GM19240 (cell line): ENCODE data around the gene TEDC2.
"Not testable (repeated sequence)": the region's sequence is repeated elsewhere in the genome, so short reads cannot be mapped to it uniquely, and the experiment has no call there.

Experiments used
- DNase-seq: peaks from one replicate; pipeline ENCODE4 v3.0.0; 2011; ENCODE audit warnings: low spot score; ENCODE audit not compliant: insufficient read length

The TEDC2 gene, protein sequence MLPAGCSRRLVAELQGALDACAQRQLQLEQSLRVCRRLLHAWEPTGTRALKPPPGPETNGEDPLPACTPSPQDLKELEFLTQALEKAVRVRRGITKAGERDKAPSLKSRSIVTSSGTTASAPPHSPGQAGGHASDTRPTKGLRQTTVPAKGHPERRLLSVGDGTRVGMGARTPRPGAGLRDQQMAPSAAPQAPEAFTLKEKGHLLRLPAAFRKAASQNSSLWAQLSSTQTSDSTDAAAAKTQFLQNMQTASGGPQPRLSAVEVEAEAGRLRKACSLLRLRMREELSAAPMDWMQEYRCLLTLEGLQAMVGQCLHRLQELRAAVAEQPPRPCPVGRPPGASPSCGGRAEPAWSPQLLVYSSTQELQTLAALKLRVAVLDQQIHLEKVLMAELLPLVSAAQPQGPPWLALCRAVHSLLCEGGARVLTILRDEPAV

DNA sequence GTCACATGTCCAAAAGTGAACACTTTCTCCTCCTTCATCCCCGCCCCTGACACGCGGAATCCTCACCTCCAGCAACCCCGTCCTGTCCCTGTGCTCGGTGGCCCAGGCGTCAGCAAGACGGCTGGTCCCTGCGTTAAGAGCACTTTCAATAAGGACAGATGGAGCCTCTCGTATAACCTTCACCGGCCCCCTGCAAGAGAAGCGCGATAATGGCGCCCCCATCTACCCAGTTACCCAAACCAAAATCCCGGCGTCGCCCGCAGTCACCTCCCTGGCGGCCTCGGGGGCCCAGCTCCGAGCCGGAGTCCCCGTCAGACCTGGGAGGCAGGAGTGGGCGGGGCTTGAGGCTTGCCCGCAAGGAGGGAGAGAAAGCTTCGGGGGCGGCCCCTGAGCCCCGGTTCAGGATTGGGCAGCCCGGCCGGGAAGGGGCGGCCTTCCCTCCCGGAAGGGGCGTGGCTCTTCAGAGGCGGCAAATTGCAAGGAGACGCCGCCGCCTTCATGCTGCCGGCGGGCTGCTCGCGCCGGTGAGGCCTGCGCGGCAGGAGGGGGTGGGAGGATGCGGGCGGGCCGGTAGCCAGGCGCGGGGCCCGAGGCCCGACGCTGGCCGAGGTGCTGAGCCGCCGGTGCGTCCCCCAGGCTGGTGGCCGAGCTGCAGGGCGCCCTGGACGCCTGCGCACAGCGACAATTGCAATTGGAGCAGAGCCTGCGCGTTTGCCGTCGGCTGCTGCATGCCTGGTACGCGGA, at the start of gene TEDC2:
Gene TEDC2 (plus strand): TSS at position 463 of the 744 bp plus-strand sequence. CDS start 36 bp downstream, at position 499.
- peak; percentile 100 for DNase-seq

DNA sequence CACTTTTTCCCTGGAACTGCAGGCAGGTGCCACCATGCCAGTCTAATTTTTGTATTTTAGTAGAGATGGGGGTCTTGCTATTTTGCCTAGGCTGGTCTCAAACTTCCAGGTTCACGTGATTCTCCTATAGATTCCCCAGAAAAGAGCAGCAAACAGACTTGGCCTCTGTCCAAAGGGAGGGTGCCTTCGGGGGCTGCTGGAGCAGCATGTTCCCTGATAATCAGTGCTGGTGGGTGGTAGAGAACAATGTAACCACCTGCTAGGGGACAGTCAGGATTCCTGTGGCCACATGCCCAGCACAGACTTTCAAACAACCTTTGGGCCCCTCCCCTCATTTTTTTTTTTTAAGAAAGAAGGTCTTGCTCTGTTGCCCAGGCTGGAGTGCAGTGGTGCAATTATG, 44.8 kb upstream of the TEDC2 start:
- no peak for DNase-seq

DNA sequence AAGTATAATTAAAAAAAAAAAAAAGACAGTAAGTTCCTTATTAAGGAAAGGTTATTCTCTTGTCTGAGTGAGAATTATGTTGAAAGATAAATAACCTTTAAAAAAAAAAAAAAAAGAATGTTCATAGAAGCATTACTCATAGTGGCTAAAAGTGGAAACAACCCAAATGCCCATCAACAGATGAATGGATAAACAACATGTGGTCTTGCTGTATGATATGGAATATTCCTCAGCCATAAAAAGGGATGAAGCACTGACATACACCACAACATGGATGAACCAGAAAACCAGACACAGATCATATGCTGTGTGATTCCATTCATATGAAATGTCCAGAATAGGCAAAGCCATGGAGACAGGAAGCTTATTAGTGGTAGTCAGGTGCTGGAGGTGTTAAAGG, 39.9 kb upstream of the TEDC2 start:
- DNase-seq, result no peak

DNA sequence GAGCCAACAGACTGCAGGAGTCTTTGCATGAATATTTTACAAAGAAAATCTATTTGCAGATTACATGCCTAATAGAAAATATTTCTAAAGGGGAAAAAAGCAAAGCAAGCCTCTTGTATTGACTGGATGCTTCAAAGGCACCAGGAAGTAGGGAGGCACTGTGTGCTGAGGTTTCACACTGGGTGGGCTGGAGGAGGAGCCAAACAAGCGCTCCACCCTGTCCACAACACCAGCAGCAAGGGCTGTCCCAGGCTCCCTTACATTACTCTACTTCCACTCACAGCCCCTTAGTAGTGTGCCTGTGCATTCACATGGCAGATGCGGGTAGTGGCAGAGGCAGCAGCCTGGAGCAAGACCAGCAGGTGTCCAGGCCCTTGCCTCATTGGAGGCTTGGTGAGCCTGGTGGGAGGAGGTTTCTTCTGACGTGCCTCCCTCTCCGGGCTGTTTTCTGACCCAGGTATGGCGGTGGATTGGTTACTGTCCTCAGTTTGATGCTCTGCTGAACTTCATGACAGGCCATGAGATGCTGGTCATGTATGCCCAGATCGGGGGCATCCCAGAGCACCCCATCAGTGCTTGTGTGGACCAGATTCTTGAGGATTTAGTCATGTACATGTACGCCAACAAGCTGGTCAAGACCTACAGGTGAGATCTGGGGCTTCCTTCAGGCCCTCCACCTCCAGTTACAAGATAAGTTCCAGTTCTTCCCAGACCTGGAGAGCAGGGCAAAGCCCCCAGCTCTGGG, 37.6 kb upstream of the TEDC2 start:
- no peak for DNase-seq

DNA sequence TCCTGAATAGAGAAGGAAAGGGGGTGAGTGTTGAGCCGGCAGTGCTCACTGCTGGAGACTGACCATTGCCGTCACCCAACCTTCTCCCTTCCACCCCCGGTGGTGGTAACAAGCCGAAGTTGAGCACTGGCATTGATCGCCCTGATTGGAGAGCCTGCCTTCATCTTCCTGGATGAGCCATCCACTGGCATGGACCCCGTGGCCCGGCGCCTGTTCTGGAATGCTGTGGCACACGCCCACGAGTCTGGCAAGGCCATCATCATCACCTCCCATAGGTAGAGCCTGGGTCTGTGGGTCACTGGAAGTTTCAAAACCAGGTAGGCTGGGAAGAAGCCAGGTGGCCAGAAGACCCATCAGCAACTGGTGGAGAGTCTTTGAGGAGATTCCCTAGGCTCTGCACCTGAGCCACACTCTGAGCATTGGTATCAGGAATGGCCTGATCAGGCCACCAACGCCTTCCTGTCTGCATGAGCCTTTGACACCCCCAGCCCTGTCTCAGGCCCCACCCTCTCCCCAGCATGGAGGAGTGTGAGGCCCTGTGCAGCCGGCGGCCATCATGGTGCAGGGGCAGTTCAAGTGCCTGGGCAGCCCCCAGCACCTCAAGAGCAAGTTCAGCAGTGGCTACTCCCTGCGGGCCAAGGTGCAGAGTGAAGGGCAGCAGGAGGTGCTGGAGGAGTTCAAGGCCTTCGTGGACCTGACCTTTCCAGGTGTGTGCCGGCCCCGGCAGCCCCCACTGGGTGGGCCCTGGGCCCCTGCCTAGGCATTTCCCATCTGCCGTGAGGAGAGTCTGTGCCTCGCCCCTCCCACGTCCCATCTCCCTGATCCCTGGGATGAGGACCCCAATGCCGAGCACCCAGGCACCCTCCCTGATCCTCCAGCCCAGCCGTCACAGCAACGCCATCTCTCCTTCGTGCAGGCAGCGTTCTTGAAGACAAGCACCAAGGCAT, 35.6 kb upstream of the TEDC2 start:
- DNase-seq, result no peak

DNA sequence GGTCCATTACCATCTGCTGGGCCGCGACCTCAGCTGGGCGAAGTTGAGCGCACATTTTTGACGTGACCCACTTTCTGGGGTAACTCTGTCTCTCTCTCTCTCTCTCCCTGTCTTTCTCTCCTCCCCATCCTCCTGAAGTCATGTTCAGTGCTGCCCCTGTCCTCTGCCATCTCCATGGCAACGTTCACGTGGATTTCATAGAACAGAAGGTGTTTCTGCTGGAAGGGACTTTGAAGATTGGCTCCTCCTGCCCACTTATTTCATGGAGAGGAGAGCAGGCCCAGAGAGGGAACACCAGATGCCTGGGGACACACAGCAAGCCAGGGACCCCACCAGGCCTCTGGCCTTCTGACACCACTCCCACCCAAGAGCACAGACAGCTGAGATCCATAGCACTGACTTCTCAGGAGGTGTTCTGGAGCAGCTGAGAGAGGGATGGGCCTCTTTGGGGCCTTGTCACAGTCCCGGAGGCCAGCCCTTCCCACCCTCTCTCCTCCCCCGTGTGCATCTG, 34.8 kb upstream of the TEDC2 start:
- DNase-seq, result no peak

DNA sequence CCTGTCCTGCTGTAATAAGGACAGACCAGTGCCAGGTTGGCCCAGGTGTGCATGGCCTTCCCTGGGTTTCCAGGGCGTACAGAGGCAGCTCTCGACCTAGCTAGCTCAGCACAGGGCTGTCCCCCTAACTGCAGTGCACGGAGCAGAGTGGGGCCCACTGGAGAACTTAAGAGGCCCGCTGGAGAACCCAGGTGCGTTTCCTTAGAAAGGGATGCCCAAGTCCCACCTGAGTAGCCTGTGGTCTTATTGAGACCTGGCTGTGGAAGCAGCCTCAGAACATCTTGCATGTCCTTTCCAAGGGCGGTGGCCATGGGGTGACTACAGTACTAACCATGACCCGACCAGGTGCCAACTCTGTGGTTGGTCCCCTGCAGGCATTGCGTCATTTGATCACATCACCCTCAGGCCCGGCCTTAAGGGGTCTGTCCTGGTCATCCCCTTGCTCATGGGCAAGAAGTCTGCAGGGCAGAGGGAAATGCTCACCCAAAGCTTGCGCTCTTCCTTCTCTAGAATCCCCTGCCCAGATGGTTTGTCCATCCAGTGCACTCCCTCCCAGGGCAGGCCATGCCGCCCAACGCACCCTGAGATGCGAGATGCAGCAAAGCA, 34.0 kb upstream of the TEDC2 start:
- DNase-seq, result no peak

DNA sequence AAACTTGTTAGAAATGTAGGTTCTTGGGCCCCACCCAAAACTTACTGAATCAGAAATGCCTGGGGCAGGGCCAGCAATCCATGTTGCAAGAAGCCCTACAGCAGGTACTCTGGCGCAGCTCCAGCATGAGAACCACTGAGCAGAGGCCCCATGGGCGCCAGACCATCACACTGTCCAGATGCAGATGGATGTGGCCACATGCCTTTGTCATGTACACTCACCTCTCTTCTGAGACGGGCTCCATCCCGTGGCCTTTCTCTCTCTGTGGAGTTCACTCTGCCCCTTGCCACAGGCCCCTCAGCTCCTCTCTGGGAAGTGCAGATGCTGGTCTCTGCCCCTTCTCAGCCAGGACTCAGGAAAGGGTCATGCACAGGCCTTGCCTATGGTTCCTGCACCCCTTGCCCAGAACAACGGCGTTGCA, 33.0 kb upstream of the TEDC2 start:
- DNase-seq, result no peak

DNA sequence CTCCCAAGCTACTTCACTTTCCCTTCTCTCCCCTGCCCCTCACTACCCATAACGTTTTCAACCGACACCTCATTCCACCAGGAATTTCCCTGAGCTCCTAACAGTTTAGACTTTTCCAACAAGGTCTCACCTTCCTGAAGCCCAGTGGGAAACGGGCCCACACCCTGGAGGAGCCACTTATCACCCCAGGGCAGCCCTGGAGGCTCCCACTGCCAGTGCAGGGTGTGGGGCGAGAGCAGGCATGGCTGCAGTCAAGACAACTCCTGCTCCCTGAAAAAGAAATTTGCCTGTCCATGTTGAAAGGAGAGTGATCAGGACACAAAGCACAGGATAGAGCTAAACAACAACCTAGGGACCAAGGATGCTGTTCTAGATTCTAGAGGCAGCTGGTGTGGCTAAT, 32.4 kb upstream of the TEDC2 start:
- DNase-seq, result no peak

DNA sequence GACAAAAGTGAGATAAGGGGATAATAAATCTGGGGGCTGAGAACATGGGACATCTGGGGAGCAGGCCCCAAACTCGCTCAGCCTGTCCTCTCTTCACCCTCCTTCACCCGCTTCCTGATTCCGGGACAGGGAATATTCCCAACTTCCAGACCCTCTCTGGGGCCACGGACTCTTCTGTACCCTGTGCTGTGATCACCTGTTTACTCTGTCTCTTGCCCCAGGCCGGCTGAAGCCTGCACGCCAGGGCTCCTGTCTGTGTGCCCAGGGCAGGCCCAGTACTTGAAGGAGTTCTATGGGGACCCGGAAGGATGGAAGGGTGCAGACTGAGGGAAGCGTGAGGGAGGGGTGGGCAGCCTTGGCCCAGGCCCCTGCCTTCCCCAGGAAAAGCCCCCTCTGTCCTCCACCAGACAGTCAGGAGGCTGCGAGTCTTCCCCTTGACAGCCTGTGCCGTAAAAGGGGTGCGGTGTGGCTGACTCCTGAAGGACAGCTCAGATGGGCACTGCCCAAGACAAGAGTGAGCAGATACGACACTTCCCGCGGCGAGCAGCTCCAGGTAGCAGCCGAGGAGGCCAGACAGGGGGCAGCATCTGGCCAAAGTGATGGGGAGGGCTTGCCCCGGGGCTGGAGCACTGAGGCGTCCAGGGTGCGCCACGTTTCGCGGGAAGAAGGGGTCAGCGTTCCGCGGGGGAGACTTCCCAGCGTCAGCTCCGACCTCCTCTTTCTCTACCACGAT, 31.7 kb upstream of the TEDC2 start:
- no peak for DNase-seq

DNA sequence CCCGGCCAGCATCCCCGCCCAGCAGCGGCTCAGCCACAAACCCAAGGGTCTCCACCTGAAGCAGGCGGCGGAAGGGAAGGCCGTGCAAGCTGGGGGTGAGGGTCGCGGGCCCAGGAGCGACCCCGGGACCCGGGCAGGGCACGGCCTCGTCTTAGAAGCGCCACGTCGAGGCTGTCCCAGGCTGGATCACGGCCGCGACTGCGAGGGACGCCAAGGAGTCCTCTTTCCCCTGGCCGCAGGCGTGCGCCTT, 31.2 kb upstream of the TEDC2 start:
- DNase-seq, result no peak

DNA sequence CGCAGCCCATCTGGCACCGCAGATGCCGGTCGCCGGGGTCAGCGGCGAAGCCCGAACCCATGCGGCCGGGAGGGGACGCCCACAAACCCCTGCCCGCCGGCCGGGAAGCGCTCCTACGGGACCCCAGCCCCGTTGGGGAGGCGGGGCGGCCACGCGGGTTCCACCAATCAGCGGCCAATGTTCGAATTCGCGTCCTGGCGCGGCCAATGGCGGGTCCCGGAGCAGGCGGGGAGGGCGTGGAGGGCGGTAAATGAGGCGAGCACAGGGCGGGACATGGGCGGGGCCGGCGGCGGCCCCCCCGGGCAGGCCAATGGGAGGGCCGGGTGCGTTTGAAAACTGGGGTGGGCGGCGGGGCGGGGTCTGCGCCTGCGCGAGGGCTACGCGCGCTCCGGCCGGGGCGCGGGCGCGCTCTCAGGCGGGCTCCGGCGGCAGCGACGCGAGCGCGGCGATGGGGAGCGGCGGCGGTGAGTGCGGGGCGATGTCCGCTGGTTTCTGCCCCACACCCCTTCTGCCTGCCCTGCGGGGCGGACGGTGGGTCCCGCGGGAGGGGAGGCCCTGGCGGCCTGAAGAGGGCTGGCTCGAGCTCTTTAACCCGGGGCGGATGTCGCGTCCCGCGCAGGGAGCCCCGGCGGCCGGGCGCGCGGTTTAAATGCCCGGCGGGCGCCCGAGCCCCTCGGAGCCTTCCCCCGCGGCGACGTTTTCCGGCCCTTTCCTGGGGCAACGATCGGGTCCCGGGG, 30.7 kb upstream of the TEDC2 start, which contains the start of gene CCNF:
Gene CCNF (plus strand): TSS at position 414 of the 737 bp plus-strand sequence. CDS start 35 bp downstream, at position 449.
- DNase-seq, result peak; percentile 95

DNA sequence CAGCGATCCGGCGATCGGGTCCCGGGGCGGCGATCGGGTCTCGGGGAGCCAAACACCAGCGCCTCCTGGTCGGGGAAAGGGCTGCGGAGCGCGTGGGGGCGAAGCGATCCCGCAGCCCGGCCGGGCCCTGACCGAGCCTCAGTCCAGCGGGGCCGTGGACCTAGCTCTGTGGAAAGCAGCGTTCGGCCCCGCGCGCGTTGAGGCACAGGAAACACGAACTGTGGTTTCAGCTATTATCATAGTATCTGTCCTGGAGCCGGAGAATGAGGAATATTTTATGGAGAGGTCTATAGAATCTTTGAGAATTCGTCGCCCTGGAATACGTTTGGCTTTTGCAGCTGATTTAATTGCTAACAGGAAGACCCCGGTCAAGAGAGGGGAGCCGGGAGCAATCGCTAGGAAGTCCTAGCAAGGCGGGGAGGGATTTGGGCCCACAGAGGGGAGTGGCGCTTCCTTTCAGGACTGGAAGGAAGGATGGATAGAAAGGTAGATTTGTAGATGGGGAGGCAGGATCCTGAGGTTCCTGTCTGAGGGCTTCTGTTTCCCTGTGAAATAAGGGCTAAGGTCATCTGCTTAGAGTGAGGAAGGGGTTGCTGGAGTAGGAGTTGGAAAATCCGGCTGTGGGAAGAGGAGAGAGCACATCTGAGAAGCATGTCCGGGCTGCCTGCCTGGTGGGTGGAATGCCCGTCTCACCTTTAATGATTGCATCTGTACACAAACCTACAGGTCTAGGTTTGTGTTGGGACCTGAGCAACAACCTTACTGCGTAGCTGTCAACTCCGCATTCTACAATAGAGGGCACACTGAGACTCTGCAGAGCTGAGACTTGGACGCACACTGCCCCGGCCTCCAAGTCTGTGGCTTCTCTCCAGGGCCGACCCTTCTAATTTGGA, 29.9 kb upstream of the TEDC2 start:
- DNase-seq, result no peak

DNA sequence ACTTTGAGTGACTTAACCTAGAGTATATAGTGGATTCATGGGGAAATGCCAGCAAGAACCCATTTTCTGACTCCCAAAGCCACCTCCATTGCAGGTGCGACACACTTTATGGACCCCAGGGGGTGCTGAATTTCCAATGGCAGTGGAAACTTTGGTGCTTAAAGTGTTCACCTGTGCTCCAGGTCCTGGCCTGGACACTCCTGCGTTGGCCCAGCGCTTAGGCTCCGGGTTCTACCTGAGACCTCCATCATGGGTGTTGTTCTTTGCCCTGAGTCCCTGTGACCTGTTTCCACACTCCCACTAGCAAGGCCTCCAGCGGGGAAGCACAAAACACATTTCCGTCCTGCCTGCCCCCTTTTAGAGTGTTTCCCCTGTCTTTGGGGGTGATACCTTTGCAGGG, 27.6 kb upstream of the TEDC2 start:
- no peak for DNase-seq

DNA sequence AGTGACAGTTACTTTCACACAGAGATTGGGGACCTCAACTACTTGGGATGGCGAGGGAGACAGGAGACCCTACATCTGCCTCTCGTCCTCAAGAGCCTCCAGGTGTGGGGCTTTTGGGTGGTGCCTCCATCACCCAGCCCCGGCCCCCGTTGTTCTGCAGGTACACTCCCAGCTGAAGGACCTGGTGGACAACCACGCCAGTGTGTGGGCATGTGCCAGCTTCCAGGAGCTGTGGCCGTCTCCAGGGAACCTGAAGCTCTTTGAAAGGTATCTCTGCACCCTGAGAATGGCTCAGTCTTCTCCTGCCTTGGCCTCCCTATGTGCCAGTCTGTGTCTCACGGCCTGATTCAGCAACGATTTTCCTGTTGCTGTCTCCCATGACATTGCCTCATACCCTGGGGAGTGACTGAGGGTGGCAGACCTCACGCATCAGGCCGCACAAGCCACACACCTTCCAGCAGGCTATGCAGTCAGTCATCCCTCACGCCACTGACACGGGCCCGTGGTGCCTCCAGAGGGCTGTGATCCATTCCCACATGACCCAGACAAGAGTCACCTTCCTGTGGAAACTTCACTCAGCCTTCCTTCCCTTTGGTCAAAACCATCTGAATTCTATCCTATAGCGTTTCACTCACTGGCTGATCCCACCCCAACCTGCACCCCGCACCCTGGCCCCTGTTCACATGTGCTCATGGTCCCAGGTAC, 27.0 kb upstream of the TEDC2 start:
- no peak for DNase-seq

DNA sequence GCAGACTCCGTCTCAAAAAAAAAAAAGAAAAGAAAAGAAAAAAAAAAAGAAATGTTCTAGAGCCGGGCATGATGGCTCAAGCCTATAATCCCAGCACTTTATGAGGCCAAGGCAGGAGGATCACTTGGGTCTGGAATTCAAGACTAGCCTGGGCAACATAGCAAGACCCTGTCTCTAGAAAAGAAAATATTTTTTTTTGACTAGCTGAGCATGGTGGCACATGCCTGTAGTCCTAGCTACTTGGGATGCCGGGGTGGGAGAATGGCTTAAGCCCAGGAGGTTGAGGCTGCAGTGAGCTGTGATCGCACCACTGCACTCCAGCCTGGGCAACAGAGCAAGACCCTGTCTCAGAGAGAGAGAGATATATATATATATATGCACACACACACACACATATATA, 24.7 kb upstream of the TEDC2 start:
- DNase-seq, result not testable (repeated sequence)

DNA sequence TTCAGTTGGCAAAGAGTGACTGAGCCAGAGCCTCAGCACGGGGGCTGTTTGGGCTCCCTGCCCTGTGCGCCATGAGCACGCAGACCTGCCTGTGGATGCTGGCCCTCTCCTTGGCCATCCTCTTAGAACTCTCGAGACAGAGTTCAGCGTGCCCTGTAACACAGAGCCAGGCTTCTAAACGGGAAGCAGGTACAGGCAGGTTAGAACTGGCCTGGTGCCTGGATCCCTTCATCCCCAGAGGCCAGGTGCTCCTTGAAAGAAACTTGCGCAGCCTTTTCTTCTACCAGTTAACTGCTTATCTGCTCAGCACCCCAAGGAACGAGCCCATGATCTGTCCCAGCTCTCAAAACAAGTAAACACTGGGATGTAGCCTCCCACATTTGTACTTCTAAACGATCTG, 23.8 kb upstream of the TEDC2 start:
- DNase-seq, result no peak
